HCT116 (cell line): ENCODE results near the gene FRMD4A.

Experiments used
- CTCF ChIP-seq, 3 experiments: fragments of 200-600 bp in 1 of 3; sonication (generic) in 1 of 3; IDR thresholded peaks in 2 of 3; conservative IDR thresholded peaks in 1 of 3; 2 replicates each; pipeline ENCODE4 v1.5.1; 2012 to 2017; ENCODE audit warnings: low read depth in 2 of 3, low read length in 2 of 3, antibody characterized with exemption in 1 of 3, borderline replicate concordance in 1 of 3, control low read depth in 1 of 3, mild to moderate bottlenecking in 1 of 3, mixed read lengths in 1 of 3, mixed run types in 1 of 3, moderate library complexity in 1 of 3; ENCODE audit not compliant: insufficient read depth in 1 of 3
- EZH2phosphoT487 ChIP-seq: fragments of 200-600 bp; IDR thresholded peaks from 2 replicates; pipeline ENCODE4 v1.6.1; 2018; ENCODE audit warnings: antibody characterized with exemption, borderline replicate concordance
- POLR2AphosphoS5 ChIP-seq: IDR thresholded peaks from 2 replicates; pipeline ENCODE4 v1.6.1; 2011; ENCODE audit warnings: mild to moderate bottlenecking, low read depth, low read length, moderate library complexity
- RAD21 ChIP-seq: IDR thresholded peaks from 2 replicates; pipeline ENCODE4 v1.6.1; 2012; ENCODE audit warnings: low read depth, mild to moderate bottlenecking
- REST ChIP-seq: IDR thresholded peaks from 2 replicates; pipeline ENCODE4 v1.6.1; 2012; ENCODE audit warnings: low read depth
- SP1 ChIP-seq: IDR thresholded peaks from 2 replicates; pipeline ENCODE4 v1.6.1; 2012; ENCODE audit warnings: low read depth
- SRF ChIP-seq: IDR thresholded peaks from 2 replicates; pipeline ENCODE4 v1.6.1; 2012; ENCODE audit warnings: low read depth
- ZNF274 ChIP-seq: fragments of 200-500 bp; sonication (Bioruptor generic); IDR thresholded peaks from 2 replicates; pipeline ENCODE4 v1.6.1; 2014; ENCODE audit warnings: mild to moderate bottlenecking, low read depth, low read length, inconsistent platforms

- no peak for TF ChIP-seq POLR2AphosphoS5
- no peak for TF ChIP-seq CTCF (IDR thresholded peaks at IDR 0.05 in 2 of 3, conservative IDR thresholded peaks at IDR 0.05 in 1 of 3; ENCODE audit: borderline replicate concordance in 1 of 3, insufficient read depth in 1 of 3, low read depth in 2 of 3, low read length in 2 of 3)
- no peak for TF ChIP-seq SRF
- no peak for TF ChIP-seq SP1
- no peak for TF ChIP-seq REST
- no peak for TF ChIP-seq EZH2phosphoT487
- no peak for TF ChIP-seq ZNF274
- no peak for TF ChIP-seq RAD21
Measured at GRCh38 chr10:14191871-14192270, 138.9 kb downstream of the FRMD4A start.
